GM20000 (cell line): ENCODE results near the gene PHTF1.

ENCODE experiments used
- DNase-seq: peaks from one replicate; pipeline ENCODE4 v3.0.0; 2012; ENCODE audit warnings: low spot score
- TF ChIP-seq, protein P1 (sequence below): IDR thresholded peaks from 2 replicates; pipeline ENCODE4 v1.5.1; 2012; ENCODE audit warnings: mild to moderate bottlenecking, control low read depth; ENCODE audit errors: extremely low read depth, missing control alignments

The PHTF1 gene

DNA sequence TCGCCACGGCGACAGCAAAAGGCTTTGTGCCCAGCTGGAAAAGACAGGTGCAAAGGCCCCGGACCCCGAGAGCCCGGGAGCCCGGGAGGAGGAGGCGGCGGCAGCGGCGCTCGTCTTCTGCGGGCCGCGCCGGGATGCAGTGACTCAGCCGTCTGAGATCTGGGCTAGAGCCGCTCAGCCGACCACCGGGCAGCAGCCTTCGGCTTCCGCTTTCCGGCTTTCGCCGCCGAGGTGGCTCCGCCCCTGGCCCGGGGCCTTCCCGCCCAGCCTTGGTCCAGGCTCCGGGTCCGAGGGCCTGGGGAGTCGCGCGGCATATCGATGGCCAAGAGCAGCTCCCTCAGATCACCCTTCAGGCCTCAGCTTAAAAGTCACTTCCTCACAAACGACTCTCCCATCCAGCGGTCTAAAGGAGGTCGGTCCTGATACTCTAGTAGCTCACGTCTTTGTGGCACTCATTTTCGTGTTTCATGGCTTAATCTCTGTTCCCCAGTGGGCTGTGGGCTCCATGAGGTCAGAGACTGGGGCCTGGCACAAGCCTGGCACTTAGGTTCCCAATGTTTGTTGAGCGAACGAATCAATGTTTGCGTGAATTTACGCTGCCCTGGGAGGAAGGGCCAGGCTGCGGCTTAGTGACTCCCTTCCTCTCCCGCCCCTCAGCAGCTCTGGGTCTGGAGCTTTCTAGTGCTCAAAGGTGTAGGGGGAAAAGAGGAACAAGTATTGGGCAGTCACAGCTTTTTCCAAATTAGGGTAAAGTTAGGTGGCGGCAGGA lies at the start of gene PHTF1:
TSS of gene PHTF1 (minus strand) at position 154 of the 769 bp plus-strand sequence. CDS start 783 bp downstream, outside the sequence.
- TF ChIP-seq, protein P1, sequence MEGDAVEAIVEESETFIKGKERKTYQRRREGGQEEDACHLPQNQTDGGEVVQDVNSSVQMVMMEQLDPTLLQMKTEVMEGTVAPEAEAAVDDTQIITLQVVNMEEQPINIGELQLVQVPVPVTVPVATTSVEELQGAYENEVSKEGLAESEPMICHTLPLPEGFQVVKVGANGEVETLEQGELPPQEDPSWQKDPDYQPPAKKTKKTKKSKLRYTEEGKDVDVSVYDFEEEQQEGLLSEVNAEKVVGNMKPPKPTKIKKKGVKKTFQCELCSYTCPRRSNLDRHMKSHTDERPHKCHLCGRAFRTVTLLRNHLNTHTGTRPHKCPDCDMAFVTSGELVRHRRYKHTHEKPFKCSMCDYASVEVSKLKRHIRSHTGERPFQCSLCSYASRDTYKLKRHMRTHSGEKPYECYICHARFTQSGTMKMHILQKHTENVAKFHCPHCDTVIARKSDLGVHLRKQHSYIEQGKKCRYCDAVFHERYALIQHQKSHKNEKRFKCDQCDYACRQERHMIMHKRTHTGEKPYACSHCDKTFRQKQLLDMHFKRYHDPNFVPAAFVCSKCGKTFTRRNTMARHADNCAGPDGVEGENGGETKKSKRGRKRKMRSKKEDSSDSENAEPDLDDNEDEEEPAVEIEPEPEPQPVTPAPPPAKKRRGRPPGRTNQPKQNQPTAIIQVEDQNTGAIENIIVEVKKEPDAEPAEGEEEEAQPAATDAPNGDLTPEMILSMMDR: no peak
- DNase-seq: peak; percentile 84

DNA sequence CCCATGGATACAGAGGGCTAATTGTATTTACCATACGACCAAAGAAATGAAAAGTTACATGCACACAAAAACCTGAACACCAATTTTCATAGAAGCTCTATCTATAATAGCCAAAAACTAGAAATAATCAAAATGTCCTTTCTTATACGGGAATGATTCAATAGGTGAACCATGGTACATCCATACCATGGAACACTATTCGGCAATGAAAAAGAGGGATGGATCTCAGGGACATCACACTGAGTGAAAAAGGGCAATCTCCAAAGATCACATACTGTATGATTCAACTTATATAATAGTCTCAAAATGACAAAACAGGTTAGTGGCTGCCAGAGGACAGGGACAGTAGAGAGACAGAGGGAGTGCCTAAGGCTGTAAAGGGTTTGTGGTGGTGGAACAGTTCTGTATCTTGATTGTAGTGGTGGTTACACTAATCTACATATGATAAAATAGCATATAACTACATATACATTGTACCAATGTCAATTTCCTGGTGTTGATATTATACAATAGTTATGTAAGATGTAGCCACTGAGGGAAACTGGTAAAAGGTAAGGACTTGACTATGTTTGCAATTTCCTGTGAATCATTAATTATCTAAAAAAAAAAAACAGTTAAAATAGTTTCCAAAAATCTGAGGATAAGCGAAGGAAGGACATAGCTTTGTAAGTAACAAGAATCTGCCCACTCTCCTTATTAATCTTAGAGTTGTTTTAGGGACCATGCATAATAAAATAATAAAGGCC lies 49.3 kb upstream of the PHTF1 start:
- TF ChIP-seq, protein P1: no peak
- DNase-seq: no peak

DNA sequence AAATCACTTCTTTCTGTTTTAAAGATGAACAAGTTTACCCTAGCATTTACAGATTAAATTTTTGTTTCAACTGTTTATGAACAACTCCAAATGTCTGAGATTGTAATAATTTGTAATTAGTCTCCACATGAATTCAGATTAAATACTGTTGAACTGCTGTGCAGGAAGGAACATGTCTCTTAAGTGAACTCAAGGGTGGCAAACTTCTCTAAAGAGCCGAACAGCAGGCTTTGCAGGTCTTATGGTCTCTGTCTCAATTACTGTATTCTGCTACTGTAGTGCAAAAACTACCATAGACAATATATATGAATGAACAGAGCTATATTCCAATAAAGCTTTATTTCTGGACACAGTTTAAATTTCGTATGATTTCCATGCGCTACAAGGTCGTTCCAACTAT lies 46.4 kb upstream of the PHTF1 start:
- no peak for DNase-seq
- TF ChIP-seq, protein P1: no peak

DNA sequence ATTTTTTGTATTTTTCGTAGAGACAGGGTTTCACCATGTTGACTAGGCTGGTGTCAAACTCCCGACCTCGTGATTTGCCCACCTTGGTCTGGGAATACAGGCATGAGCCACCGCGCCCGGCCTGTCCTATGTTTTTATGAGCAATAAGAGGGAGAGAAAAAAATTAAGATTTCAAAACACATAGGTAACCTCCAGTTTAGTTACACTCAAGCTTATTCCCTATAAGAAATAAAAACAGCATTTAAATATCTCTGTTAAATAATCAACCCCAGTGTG lies 45.9 kb upstream of the PHTF1 start:
- TF ChIP-seq, protein P1: no peak
- no peak for DNase-seq

DNA sequence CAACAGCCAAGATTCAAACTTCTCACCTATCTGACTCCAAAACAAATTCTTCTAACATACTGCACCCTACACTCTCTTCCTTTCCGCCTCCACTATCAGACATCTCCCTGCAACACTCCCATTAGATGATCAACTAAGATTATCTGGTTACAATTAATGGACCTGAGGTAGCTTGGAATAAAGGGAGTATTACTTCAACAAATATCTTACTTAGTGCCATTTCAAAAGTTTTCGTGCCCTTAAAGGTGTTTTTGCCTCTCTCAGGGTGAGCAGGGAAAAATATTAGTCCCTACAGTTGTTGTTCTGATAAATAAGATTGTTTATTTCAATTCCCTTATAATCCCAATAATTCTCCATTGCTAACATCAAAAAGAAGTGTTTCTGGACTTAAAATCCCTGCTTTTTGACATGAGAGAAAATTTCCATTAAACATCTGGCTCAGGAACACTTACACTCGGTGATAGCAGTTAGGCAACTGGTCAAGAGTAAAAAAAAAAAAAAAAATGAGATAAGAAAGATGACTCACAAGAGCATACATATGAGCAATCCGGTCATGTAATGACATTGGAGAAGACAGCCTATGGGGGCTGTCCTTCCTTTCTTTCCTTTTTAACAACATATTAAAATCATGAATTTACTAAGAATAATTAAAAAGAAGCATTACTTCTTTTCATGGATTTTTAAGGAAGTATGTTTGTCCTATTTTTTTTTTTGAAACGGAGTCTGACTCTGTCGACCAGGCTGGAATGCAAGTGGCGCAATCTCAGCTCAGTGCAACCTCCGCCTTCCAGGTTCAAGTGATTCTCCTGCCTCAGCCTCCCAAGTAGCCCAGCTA lies 45.4 kb upstream of the PHTF1 start:
- no peak for DNase-seq
- TF ChIP-seq, protein P1: no peak

DNA sequence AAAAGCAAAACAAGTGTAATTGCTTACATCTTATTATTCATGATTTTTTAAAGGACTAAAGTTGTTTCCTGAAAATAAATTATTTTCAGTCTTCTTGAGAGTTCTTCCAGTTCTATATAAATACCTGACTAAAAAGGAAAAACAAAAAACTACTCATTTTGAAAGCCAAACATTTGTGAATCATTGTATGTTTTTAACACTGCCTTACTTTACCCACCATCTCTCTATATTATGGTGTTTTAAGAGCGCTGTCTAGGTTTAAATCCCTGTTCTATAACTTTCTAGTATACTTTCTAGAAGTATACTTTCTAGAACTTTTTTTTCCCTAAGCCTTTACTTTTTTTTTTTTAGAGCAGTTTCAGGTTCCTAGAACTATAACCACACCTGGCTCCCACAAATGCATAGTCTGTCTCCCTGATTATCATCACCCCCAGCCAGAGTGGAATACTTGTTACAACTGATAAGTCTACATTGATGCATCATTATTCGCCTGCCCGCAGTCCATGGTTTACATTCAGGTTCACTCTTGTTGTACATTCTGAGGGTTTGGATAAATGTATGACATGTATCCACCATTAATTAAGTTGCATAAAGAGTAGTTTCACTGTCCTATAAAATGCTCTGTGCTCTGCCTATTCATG lies 43.2 kb upstream of the PHTF1 start:
- DNase-seq: no peak
- TF ChIP-seq, protein P1: no peak
